ENCODE data around the gene ITCH.
"Not testable (repeated sequence)": the region's sequence is repeated elsewhere in the genome, so short reads cannot be mapped to it uniquely, and the experiment has no call there.

ITCH gene

DNA sequence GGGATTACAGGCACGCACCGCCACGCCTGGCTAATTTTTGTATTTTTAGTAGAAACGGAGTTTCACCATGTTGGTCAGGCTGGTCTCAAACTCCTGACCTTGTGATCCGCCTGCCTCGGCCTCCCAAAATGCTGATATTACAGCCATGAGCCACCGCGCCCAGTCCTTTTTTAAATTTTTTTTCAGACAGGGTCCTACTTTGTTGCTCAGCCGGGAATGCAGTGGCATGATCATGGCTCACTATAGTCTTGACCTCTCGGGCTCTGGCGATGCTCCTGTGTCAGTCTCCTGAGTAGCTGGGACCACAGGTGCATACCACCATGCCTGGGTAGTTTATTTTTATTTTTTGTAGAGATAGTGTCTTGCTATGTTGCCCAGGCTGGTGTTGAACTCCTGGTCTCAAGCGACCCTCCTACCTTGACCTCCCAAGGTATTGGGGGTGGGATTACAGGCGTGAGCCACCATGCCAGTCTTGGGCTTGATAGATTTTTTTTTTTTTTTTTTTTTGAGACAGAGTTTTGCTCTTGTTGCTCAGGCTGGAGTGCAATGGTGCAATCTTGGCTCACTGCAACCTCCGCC, 19.9 kb downstream of the ITCH start:
- not testable (repeated sequence) for DNase-seq (ENCODE audit: low read depth)

DNA sequence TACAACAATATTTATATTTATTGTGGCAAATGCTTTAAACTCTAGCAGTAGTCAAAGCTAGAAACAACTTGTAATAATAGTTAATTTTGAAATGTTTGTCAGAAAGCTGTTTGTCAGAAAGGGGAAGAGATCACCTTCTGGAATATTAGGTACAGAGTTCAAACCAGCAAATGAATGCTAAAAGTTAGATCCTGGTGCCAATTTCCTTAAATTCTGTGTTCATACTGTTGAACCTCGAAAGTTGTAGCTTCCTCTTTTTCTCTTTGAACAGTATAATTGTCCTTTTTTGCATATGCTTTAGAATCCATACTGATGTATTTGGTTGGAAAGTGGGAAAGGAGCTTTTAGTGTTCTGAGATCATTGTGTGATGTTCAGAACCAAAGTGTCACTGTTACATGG, 22.4 kb downstream of the ITCH start:
- DNase-seq (ENCODE audit: low read depth), result no peak

DNA sequence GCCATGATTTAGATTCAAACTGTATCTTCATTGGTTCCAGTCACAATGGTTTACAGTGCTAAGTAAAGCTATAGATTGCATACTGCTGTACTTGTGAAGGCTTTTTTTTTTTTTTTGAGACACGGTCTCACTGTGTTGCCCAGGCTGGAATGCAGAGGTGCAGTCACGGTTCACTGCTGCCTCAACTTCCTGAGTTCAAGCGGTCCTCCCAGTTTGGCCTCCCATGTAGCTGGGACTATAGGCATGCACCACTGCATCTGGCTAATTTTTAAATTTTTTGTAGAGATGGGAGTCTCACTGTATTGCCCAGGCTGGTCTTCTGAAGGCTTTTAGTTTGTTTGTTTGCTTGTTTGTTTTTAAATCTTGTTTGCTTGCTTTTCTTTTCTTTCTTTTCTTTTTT, 24.9 kb downstream of the ITCH start:
- no peak for DNase-seq (ENCODE audit: low read depth)

DNA sequence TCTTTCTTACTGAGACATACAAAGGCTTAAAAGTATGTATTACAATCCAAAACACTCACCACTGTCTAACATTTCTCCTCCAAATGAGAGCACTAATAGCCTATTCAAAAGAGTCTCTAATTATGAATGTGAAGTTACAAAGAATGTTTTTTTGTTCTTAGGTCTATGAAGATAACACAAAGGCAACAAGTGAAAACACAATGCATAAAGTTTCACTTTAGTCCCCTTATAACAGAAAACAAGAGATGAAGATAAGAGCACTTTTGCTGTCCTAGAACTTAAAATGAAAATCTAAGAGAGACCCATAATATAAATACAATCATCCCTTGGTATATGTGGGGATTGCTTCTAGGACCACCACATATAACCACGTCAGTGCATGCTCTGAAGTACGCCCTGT, 25.6 kb downstream of the ITCH start:
- DNase-seq (ENCODE audit: low read depth), result no peak

DNA sequence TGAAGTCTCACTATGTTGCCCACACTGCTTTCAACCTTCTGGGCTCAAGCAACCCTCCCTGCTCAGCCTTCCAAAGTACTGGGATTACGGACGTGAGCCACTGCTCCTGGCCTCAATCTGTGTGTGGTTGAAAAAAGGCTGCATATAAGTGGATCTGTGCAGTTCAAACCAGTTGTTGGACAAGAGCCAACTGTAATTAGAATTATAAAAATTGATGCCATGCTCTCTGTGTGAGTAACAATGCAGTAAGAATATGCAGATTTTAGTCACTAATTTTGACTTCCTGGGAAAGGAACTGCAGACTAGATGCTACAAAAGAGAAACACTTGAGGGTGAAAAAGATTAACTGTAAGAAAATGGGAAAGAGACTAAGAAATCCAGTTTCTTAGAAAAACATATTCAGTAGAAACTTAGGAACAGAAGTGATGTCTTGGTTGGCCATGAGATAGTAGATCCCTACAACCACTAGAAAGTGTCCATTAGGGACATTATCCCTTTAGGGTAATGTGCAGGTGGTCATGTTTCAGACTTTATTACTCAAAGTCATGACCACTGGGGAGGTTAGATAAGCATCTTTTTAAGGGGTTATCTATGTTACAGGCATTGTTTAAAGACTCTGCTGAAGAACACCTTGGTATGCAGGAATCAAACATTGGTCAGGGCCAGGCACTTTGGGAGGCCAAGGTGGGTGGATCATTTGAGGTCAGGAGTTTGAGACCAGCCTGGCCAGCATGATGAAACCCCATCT, 26.3 kb downstream of the ITCH start:
- no peak for DNase-seq (ENCODE audit: low read depth)

DNA sequence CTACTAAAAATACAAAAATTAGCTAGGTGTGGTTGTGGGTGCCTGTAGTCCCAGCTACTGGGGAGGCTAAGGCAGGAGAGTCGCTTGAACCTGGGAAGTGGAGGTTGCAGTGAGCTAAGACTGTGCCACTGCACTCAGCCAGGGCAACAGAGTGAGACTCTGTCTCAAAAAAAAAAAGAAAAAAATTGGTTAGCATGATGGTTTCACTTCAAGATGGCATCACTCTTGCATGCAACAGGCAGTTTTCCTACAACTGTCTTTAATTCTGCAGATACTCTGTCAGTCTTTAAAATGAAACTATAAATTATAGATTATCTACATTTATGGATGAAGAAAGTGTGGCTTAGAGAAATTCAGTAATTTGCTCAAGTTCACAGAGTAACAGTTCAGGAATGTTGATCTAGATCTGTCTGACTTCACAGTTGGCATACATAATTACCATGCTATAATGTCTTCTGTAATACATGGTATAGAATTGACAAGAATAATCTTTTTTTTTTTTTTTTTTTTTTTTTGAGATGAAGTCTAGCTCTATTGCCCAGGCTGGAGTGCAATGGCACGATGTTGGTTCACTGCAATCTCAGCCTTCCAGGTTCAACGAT, 27.0 kb downstream of the ITCH start:
- DNase-seq (ENCODE audit: low read depth), result no peak

DNA sequence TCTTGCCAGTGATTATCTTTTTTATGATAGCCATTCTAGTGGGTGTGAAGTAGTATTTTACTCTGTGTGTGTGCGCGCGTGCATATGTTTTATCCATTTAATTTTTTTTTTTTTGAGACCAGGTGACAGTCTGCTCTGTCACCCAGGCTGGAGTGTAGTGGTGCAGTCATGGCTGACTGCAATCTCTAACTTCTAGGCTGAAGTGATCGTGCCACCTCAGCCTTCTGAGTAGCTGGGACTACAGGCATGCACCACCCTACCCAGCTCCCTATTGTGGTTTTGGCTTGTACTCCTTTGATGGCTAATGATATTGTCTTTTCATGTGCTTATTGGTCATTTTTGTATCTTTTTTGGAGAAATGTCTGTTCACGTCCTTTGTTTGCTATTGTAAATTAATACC, 33.3 kb downstream of the ITCH start:
- DNase-seq (ENCODE audit: low read depth), result no peak

DNA sequence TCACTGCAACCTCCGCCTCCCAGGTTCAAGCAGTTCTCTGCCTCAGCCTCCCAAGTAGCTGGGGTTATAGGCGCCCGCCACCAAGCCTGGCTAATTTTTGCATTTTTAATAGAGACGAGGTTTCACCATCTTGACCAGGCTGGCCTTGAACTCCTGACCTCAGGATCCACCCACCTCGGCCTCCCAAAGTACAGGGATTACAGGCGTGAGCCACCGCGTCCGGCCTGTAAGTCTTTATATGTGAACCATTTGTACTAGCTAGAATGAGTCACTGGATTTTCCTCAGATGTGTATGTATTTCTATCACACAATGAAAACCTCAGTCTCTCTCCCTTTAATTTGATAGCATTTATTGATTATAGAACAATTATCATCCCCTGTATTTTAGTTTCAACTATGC, 34.0 kb downstream of the ITCH start:
- no peak for DNase-seq (ENCODE audit: low read depth)

DNA sequence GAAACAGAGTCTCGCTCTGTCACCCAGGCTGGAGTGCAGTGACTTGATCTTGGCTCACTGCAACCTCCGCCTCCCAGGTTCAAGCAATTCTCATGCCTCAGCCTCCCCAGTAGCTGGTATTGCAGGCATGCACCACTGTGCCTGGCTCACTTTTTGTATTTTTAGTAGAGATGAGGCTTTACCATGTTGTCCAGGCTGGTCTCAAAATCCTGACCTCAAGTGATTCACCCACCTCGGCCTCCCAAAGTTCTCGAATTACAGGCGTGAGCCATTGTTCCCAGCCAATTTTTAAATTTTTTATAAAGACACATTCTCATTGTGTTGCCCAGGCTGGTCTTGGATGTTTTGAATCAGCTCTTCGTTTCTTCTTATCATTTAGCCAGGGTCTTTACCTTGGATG, 37.7 kb downstream of the ITCH start:
- not testable (repeated sequence) for DNase-seq (ENCODE audit: low read depth)

DNA sequence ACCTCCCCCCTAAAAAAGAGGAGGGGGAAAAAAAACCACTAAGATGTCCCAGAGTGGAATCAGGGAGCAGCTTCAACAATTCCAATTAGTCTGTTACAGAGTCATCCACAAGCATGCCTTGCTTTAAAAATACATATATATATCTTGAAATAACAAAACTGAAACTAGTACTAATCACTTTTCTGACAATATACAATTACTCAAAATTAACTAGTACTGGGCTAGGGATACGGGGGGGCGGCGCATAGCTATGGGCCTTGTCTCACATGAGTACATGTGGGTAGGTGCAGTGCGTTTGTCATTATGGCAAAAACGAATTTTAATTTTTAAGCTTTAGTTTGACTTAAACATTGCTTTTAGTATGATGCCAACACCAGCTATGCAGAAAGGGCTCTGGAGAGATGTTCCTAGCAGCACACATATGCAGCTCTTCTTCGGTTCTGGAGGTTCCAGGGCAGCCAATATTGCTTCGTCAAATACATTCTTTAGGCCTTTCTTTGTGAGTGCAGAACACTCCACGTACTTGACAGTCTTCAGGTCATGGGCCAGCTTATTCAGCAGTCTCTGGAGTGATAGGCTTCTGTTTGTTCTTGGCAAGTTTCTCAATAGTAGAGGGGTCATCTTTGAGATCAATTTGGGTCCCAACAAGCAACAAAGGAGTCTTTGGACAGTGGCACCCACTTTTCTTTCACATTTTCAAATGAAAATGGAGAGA, 38.8 kb downstream of the ITCH start:
- no peak for DNase-seq (ENCODE audit: low read depth)

DNA sequence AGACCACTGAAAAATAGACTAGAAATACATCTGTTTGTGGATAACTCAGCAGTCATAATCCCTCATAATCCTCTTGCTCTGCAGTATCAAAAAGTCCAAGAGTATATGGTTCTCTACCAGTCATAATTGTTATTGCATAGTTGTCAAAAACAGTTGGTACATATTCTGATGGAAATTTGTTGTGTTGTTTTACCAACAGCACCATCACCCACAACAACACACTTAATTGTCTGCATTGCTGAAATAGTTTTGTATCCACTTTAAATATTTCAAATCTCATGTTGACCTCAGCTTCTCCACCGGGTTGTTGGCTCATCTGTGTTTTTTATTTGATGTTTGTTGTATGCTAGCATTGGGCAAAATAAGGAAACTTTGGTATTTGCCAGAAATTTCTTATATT, 39.4 kb downstream of the ITCH start:
- DNase-seq (ENCODE audit: low read depth), result no peak

DNA sequence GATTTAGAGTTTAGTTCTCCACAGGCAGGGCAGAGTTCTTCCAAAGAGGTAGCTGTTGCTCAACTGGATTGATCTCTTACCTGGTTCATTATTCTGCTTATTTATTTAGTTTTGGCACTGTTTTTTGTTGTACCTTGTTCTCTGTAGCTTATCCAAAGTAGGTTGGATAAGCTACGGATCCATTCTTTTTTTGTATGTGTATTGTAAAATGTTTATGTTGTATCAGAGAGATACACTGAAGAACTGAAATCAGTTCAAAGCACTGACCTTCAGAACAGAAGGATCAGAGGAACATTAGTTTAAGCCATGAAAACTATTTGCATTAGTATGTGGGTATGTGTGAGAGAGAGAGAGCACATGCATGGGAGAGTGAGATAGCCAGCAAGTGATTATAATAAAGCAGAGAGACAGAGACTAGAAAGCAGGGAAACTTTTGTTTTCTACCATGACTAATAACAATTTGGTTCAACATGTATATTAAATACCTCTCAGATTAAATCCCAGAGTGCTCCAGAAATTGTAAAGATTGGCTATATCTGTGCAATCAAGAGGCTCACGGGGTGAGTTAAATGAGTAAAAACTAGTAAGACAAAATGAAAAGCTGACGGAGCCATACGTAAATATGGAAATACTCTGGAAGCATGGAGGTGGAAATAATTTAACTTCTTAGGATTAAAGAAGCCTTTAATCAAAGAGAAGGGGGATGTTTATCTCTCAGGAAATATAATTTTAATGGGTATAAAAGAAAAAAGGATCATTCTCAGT, 40.2 kb downstream of the ITCH start:
- no peak for DNase-seq (ENCODE audit: low read depth)

DNA sequence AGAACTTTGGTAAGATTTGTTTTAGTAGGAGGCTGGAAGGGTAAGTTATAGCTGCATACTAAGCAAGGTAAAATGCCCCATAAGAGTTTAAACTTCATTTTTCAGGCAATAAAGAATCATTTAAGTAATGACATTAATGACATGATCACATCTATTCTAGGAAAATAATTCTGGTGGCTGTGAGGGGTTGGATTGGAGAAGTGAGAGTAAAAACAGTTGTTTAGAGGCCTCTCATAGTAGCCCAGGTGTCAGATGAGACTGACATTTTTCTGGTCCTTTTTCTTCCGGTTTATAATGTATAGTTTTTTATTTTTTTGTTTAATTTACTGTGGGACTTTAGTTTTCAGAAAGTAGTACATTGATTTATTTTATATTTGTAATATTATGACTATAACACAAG, 40.8 kb downstream of the ITCH start:
- no peak for DNase-seq (ENCODE audit: low read depth)

DNA sequence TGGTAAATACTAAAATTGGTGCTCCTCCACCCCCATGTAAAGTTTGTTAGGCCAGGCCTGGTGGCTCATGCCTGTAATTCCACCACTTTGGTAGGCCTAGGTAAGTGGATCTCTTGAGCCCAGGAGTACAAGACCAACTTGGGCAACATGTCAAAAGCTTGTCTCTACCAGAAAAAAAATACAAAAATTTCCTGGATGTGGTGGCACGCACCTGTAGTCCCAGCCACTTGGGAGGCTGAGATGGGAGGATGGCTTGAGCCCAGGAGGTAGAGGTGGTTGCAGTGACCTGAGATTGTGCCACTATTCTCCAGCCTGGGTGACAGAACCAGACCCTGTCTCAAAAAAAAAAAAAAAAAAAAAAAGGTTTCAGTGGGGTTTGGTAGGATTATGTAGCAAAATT, 41.7 kb downstream of the ITCH start:
- DNase-seq (ENCODE audit: low read depth), result no peak

DNA sequence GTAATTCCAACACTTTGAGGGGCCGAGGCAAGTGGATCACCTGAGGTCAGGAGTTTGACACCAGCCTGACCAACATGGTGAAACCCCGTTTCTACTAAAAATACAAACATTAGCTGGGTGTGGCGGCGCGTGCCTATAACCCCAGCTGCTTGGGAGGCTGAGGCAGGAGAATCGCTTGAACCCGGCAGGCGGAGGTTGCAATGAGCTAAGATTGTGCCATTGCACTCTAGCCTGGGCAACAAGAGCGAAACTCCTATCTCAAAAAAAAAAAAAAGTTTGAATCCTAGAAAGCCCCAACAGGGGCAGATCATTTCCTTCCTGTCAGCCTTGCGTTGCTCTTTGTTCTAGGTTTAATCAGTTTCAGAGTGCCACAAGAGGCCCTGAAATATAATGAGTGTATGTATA, 42.2 kb downstream of the ITCH start:
- not testable (repeated sequence) for DNase-seq (ENCODE audit: low read depth)

DNA sequence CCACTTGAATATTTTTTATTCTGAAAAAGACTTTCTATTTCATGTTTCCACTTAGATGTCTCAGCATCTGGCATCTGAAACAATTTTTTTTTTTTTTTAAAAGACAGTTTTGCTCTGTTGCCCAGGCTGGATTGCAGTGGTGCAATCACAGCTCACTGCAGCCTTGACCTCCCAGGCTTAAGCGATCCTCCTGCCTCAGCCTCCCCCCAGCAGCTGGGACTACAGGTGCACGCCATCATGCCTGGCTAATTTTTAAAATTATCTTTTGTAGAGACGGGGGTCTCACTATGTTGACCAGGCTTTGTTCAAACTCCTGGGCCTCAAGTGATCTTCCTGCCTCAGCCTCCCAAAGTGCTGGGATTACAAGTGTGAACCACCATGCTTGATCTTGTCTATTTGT, 42.9 kb downstream of the ITCH start:
- not testable (repeated sequence) for DNase-seq (ENCODE audit: low read depth)

DNA sequence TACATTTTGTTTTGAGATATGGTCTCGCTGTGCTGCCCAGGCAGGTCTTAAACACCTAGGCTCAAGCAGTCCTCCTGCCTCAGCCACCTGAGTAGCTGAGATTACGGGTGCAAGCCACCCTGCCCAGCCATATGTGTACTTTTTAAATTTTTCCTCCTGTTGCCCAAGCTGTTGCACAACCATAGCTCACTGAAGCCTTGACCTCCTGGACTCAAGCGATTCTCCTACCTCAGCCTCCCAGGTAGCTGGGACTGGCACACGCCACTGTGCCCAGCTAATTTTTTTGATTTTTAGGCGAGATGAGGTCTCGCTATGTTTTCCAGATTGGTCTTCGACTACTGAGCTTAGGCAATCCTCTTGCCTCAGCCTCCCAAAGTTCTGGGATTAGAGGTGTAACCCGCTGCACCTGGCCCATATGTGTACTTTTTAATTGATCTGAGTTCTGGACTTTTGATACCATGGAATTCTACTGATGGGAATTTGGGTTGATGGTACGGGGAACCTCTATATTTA, 44.9 kb downstream of the ITCH start:
- DNase-seq (ENCODE audit: low read depth), result no peak

DNA sequence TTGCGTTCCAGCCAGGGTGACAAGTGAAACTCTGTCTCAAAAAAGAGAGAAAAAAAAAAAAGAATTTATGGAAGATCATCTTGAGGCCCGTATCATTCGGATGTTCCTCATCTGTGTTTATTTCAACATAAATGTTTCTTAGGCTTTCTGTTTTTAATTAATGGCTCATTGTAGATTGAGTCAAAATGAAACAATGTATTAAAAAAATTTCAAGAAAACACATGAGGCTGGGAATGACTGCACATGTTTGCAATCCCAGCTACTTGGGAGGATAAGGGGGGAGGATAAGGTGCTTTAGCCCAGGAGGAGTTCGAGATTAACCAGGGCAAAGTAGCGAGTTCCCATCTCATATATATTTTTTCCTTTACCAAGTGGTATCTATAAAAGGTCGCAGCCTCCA, 47.3 kb downstream of the ITCH start:
- DNase-seq (ENCODE audit: low read depth), result no peak

DNA sequence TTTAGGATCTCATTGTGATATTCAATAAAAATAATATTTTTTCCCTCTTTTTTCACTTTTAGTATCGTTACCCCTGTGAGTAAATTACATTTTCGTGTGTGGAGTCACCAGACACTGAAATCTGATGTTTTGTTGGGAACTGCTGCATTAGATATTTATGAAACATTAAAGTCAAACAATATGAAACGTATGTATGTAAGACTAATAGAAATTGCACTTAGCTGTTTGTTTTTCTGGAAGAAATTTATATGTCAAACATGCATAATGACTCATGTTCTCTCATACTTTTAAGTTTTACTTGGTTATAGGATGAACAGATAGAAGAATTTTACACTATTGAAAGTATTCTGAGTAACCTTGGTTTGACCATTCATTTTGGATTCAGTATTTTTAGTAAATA, 49.4 kb downstream of the ITCH start:
- no peak for DNase-seq (ENCODE audit: low read depth)

DNA sequence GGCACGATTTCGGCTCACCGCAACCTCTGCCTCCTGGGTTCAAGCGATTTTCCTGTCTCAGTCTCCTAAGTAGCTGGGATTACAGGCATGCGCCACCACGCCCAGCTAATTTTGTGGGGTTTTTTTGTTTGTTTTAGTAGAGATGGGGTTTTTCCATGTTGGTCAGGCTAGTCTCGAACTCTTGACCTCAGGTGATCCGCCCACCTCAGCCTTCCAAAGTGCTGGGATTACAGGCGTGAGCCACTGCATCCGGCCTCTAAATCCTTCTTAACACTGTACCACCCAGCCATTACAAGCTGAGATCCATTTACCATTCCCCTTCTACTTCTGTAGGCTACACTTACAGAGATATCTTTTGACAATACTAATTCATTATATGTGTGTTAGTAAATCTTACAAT, 51.5 kb downstream of the ITCH start:
- not testable (repeated sequence) for DNase-seq (ENCODE audit: low read depth)

DNA sequence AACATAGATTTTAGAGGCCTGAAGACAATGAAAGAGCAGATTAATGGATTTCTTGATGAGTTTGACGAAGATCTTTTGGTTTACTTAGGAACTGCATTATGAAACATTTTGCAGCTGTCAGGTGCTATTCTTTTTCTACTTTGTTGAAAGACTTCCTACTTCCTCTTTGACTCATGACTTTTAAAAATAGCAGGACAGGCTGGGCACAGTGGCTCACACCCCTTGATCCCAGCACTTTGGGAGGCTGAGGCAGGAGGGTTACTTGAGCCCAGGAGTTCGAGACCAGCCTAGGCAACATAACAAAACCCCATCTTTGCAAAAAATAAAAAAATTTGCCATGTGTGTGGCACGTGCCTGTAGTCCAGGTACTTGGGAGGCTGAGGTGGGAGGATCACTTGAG, 52.0 kb downstream of the ITCH start:
- no peak for DNase-seq (ENCODE audit: low read depth)

DNA sequence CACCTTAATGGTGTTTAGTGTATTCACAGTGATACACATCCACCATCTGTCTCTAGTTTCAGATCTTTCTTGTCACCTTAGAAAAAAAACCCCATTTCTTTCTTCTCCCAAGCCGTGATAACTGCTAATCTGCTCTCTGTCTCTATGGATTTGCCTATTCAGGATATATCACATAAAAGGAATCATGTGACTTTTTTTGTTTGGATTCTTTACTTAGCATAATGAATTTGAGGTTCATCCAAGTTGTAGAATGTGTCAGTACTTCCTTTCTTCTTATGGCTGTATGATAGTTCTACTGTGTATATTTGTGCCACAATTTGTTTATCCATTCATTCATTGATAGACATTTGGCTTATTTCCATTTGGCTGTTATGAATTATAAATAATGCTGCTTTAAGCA, 57.1 kb downstream of the ITCH start:
- DNase-seq (ENCODE audit: low read depth), result no peak

Measured in activated T-cell treated with anti-CD3 and anti-CD28 coated beads for 1 hour (primary cell).